ENCODE data around the gene KCNE1.

DNA sequence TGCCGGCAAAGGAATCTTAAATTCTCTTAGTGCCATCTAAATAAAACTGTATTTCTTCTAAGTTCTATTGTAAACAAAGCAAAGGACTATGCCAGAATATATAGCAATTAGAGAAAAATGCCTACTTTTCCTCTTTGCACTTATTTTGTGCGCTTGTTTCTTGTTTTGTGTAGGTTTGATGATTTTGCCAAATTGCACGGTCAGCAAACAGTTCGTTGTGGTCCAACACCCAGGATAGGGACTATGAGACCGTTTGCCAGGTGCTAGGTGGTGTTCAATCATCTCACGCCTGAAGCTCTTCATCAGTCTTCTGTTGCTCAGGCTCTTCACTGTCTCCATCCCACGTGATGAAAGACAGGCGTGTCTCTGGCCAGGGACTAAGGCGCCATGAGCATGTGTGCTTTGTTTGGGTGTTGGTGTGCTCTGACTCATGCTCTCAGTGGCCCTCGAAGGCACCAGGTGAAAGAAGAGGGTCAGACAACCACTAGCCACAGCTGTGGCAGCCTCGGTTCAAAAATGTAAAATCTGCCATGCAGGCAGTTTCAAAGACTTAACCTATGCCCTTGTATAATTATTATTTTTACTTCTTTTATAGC is 36.9 kb upstream of the KCNE1 start:
- TF ChIP-seq, protein P1, sequence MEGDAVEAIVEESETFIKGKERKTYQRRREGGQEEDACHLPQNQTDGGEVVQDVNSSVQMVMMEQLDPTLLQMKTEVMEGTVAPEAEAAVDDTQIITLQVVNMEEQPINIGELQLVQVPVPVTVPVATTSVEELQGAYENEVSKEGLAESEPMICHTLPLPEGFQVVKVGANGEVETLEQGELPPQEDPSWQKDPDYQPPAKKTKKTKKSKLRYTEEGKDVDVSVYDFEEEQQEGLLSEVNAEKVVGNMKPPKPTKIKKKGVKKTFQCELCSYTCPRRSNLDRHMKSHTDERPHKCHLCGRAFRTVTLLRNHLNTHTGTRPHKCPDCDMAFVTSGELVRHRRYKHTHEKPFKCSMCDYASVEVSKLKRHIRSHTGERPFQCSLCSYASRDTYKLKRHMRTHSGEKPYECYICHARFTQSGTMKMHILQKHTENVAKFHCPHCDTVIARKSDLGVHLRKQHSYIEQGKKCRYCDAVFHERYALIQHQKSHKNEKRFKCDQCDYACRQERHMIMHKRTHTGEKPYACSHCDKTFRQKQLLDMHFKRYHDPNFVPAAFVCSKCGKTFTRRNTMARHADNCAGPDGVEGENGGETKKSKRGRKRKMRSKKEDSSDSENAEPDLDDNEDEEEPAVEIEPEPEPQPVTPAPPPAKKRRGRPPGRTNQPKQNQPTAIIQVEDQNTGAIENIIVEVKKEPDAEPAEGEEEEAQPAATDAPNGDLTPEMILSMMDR (conservative IDR thresholded peaks at IDR 0.05 in 1 of 2, IDR thresholded peaks at IDR 0.05 in 1 of 2; ENCODE audit: low read depth in 1 of 2, low read length in 2 of 2), result no peak
- TF ChIP-seq EZH2 (IDR thresholded peaks at IDR 0.05; ENCODE audit: low read length, missing control alignments), result no peak

Measured in fibroblast of lung (primary cell).